WTC11 (cell line): Measurements from ENCODE around the gene GAB2.
"Not testable (repeated sequence)": the region's sequence is repeated elsewhere in the genome, so short reads cannot be mapped to it uniquely, and the experiment has no call there.

Experiments used
- ARID4B ChIP-seq: sonication (generic); formaldehyde crosslinking; IDR thresholded peaks from 2 replicates; pipeline ENCODE4 v1.8.0; 2023; ENCODE audit warnings: missing genetic modification reagents, mild to moderate bottlenecking, borderline replicate concordance
- CREB1 ChIP-seq: sonication (generic); formaldehyde crosslinking; IDR thresholded peaks from 2 replicates; pipeline ENCODE4 v1.8.0; 2023; ENCODE audit warnings: mild to moderate bottlenecking, missing genetic modification reagents
- CTCF ChIP-seq: fragments of 200-600 bp; IDR thresholded peaks from 2 replicates; pipeline ENCODE4 v1.8.0; 2022; ENCODE audit warnings: antibody characterized with exemption
- JUN ChIP-seq: sonication (generic); formaldehyde crosslinking; IDR thresholded peaks from 2 replicates; pipeline ENCODE4 v1.8.0; 2023; ENCODE audit warnings: mild to moderate bottlenecking, missing genetic modification reagents
- MYBL2 ChIP-seq: sonication (generic); formaldehyde crosslinking; IDR thresholded peaks from 2 replicates; pipeline ENCODE4 v1.8.1; 2023; ENCODE audit warnings: mild to moderate bottlenecking, moderate library complexity, missing genetic modification reagents
- NFYB ChIP-seq: sonication (generic); formaldehyde crosslinking; conservative IDR thresholded peaks from 2 replicates; pipeline ENCODE4 v1.8.0; 2022; ENCODE audit warnings: low read depth, missing genetic modification reagents
- PRDM15 ChIP-seq: sonication (generic); formaldehyde crosslinking; IDR thresholded peaks from 2 replicates; pipeline ENCODE4 v1.8.0; 2022; ENCODE audit warnings: missing genetic modification reagents
- ZNF121 ChIP-seq: sonication (generic); formaldehyde crosslinking; IDR thresholded peaks from 2 replicates; pipeline ENCODE4 v1.8.0; 2023; ENCODE audit warnings: missing genetic modification reagents
- ZNF512 ChIP-seq: sonication (generic); formaldehyde crosslinking; IDR thresholded peaks from 2 replicates; pipeline ENCODE4 v1.8.1; 2022; ENCODE audit warnings: missing genetic modification reagents, borderline replicate concordance
- TF ChIP-seq, protein P1 (sequence below): fragments of 250-450 bp; sonication (Bioruptor Pico); IDR thresholded peaks from 2 replicates; pipeline ENCODE4 v1.9.0; 2021; ENCODE audit warnings: mild to moderate bottlenecking
- TF ChIP-seq, protein P2 (sequence below): sonication (generic); formaldehyde crosslinking; IDR thresholded peaks from 2 replicates; pipeline ENCODE4 v1.8.0; 2022; ENCODE audit warnings: mild to moderate bottlenecking, missing genetic modification reagents

GRCh38 chr11:78357425-78357824 lies 60.2 kb downstream of the GAB2 start:
- not testable (repeated sequence) for TF ChIP-seq JUN (CRISPR knock-in tag); CTCF; NFYB; ARID4B (CRISPR knock-in tag); CREB1 (CRISPR knock-in tag); ZNF121; MYBL2 (CRISPR knock-in tag); ZNF512 (CRISPR knock-in tag); PRDM15
- TF ChIP-seq, protein P1, sequence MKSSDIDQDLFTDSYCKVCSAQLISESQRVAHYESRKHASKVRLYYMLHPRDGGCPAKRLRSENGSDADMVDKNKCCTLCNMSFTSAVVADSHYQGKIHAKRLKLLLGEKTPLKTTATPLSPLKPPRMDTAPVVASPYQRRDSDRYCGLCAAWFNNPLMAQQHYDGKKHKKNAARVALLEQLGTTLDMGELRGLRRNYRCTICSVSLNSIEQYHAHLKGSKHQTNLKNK: not testable (repeated sequence)
- TF ChIP-seq, protein P2, sequence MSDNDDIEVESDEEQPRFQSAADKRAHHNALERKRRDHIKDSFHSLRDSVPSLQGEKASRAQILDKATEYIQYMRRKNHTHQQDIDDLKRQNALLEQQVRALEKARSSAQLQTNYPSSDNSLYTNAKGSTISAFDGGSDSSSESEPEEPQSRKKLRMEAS (CRISPR knock-in tag): not testable (repeated sequence)
